ENCODE measurements around the gene RBM17. TPM values are rescaled to one million over a fixed set of nuclear protein-coding genes. Genes with fewer than 3 reads are reported as not detected.

The RBM17 gene
- total and polyA plus RNA-seq, 10 of the 15 experiments (the other 5 are each of a cell fraction or from before 2014, with no cell fraction given) = 28.4 to 181 (median 83.9) TPM

DNA sequence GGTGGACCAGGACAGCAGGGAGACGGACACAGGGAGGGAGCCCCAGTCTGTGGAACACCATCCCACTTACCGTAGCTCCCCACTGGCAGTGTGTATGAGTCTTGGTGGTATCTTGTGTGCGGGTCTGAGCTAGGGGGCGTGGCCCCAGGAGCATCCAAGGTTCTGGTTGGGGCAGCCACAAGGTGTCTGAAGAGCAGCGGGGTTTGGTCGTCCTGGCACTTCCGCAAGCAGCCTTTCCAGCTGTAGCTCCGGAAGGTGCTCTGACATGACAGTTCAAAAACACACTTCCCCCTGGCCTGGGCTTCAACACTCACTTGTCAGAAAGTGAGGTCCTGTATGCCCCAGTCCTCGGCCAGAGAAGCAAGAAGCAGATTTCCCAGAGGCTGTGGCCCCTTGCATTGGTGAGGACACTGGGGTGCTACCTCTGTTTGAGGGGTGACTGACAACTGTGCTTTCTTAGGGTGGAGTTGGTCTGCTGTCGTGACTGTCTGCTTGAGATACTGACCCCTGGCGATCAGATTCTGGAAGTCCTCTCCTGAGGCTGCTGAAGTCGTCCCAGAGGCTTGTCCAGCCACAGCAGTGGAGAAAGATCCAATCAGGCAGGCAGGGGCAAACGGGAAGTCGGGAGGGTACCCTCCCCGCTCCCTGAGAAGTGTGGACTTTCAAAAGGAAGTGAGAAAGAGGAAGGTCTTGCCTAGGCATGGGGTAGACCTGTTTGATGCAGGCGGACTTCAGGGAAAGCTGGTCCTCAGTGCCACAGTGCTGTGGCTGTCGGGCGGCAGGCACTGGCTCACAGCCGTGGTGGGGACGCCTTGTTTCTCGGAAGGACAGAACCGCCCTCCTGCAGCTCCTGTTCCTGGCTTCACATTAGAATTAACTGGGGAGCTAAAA, 62.5 kb downstream of the RBM17 start (continued):
- TF ChIP-seq EED (IDR thresholded peaks at IDR 0.05; ENCODE audit: low read depth) (peak; percentile 62), CBX3 (IDR thresholded peaks at IDR 0.05; ENCODE audit: borderline replicate concordance, low read depth) (no peak), CEBPB (IDR thresholded peaks at IDR 0.05; ENCODE audit: borderline replicate concordance in 1 of 2, low read depth in 2 of 2, low read length in 2 of 2) (no peak), GATAD2B (conservative IDR thresholded peaks at IDR 0.05; ENCODE audit: low read depth) (0 out of 2 replicates have a peak, but pooled peaks have one; percentile 30), RAD21 (IDR thresholded peaks at IDR 0.05; ENCODE audit: insufficient read depth, low read depth, low read length) (peak; percentile 61), JUND (IDR thresholded peaks at IDR 0.05; ENCODE audit: low read depth, low read length) (no peak), ESRRA (IDR thresholded peaks at IDR 0.05; ENCODE audit: low read length) (no peak; the same call in 1 of the 2 replicates), POLR2A (IDR thresholded peaks at IDR 0.05; ENCODE audit: low read depth, low read length) (no peak), SUZ12 (IDR thresholded peaks at IDR 0.05; ENCODE audit: unreplicated experiment) (no peak), YY1 (IDR thresholded peaks at IDR 0.05; ENCODE audit: low read depth, low read length) (0 out of 2 replicates have a peak, but pooled peaks have one; percentile 62), MXI1 (IDR thresholded peaks at IDR 0.05; ENCODE audit: low read depth, low read length) (0 out of 2 replicates have a peak, but pooled peaks have one; percentile 46), SP1 (IDR thresholded peaks at IDR 0.05; ENCODE audit: low read depth, low read length) (no peak)
- TF ChIP-seq, protein P1, sequence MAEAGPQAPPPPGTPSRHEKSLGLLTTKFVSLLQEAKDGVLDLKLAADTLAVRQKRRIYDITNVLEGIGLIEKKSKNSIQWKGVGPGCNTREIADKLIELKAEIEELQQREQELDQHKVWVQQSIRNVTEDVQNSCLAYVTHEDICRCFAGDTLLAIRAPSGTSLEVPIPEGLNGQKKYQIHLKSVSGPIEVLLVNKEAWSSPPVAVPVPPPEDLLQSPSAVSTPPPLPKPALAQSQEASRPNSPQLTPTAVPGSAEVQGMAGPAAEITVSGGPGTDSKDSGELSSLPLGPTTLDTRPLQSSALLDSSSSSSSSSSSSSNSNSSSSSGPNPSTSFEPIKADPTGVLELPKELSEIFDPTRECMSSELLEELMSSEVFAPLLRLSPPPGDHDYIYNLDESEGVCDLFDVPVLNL (IDR thresholded peaks at IDR 0.05; ENCODE audit: low read depth, low read length) = no peak
- TF ChIP-seq, protein P2, sequence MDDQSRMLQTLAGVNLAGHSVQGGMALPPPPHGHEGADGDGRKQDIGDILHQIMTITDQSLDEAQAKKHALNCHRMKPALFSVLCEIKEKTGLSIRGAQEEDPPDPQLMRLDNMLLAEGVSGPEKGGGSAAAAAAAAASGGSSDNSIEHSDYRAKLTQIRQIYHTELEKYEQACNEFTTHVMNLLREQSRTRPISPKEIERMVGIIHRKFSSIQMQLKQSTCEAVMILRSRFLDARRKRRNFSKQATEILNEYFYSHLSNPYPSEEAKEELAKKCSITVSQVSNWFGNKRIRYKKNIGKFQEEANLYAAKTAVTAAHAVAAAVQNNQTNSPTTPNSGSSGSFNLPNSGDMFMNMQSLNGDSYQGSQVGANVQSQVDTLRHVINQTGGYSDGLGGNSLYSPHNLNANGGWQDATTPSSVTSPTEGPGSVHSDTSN (IDR thresholded peaks at IDR 0.05; ENCODE audit: insufficient replicate concordance, low read depth, low read length) = peak; percentile 35
- TF ChIP-seq, protein P3, sequence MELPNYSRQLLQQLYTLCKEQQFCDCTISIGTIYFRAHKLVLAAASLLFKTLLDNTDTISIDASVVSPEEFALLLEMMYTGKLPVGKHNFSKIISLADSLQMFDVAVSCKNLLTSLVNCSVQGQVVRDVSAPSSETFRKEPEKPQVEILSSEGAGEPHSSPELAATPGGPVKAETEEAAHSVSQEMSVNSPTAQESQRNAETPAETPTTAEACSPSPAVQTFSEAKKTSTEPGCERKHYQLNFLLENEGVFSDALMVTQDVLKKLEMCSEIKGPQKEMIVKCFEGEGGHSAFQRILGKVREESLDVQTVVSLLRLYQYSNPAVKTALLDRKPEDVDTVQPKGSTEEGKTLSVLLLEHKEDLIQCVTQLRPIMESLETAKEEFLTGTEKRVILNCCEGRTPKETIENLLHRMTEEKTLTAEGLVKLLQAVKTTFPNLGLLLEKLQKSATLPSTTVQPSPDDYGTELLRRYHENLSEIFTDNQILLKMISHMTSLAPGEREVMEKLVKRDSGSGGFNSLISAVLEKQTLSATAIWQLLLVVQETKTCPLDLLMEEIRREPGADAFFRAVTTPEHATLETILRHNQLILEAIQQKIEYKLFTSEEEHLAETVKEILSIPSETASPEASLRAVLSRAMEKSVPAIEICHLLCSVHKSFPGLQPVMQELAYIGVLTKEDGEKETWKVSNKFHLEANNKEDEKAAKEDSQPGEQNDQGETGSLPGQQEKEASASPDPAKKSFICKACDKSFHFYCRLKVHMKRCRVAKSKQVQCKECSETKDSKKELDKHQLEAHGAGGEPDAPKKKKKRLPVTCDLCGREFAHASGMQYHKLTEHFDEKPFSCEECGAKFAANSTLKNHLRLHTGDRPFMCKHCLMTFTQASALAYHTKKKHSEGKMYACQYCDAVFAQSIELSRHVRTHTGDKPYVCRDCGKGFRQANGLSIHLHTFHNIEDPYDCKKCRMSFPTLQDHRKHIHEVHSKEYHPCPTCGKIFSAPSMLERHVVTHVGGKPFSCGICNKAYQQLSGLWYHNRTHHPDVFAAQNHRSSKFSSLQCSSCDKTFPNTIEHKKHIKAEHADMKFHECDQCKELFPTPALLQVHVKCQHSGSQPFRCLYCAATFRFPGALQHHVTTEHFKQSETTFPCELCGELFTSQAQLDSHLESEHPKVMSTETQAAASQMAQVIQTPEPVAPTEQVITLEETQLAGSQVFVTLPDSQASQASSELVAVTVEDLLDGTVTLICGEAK (IDR thresholded peaks at IDR 0.05; ENCODE audit: borderline replicate concordance) = no peak; the same call in 1 of the 2 replicates
